GM13977 (cell line): ENCODE results near the gene AUTS2.

Experiments
- DNase-seq: peaks from one replicate; pipeline ENCODE4 v3.0.0; 2012; ENCODE audit warnings: low spot score
- CTCF ChIP-seq: IDR thresholded peaks from 2 replicates; pipeline ENCODE4 v1.5.1; 2012; ENCODE audit warnings: mild to moderate bottlenecking, control low read depth; ENCODE audit not compliant: insufficient read depth; ENCODE audit errors: extremely low read depth, missing control alignments
- in situ Hi-C: fragments of 300-500 bp; cut with MboI; formaldehyde crosslinking; loops from one replicate; pipeline ENCODE4 v1.12.0; 2022; ENCODE audit warnings: low sequenced_read_pairs, low pct_unique_long_range_greater_than_20kb, mixed read lengths, inconsistent platforms; ENCODE audit not compliant: unreplicated experiment

AUTS2 gene

GRCh38 chr7:70676243-70676642 is 1078.0 kb downstream of the AUTS2 start:
- no peak for TF ChIP-seq CTCF
- in situ Hi-C loops: loop anchor here (25.0 kb wide), 2 partner anchors 339 to 489 kb away; no protein-coding TSS in a partner anchor
- no peak for DNase-seq

GRCh38 chr7:70678621-70679251 is 1080.5 kb downstream of the AUTS2 start:
- DNase-seq: no peak
- no peak for TF ChIP-seq CTCF
- in situ Hi-C loops: loop anchor here (25.0 kb wide), 2 partner anchors 341 to 491 kb away; no protein-coding TSS in a partner anchor

- DNase-seq: peak; percentile 57
- no peak for TF ChIP-seq CTCF
- in situ Hi-C loops: loop anchor here (25.0 kb wide), 2 partner anchors 342 to 492 kb away; no protein-coding TSS in a partner anchor
Observed at GRCh38 chr7:70679661-70680060, 1081.4 kb downstream of the AUTS2 start.

- TF ChIP-seq CTCF: no peak
- in situ Hi-C loops: loop anchor here (25.0 kb wide), 2 partner anchors 343 to 493 kb away; no protein-coding TSS in a partner anchor
- DNase-seq: no peak
Observed at GRCh38 chr7:70680306-70680705, 1082.0 kb downstream of the AUTS2 start.

- no peak for TF ChIP-seq CTCF
- in situ Hi-C loops: loop anchor here (25.0 kb wide), 2 partner anchors 344 to 494 kb away; no protein-coding TSS in a partner anchor
- no peak for DNase-seq
Observed at GRCh38 chr7:70680743-70681468, 1082.6 kb downstream of the AUTS2 start.

- no peak for TF ChIP-seq CTCF
- in situ Hi-C loops: loop anchor here (25.0 kb wide), 2 partner anchors 344 to 494 kb away; no protein-coding TSS in a partner anchor
- DNase-seq: peak; percentile 65
Observed at GRCh38 chr7:70681469-70682350, 1083.4 kb downstream of the AUTS2 start.
